Calu3 (cell line): ENCODE results near the gene CALN1. TPM values are rescaled to one million over a fixed set of nuclear protein-coding genes. Genes with fewer than 3 reads are reported as not detected.

Experiments
- BruUV-seq: library from RNA; stranded (reverse); fragments of 400-500 nt; replicated peaks from 2 replicates; lab custom pipeline; 2021; lab: Mats Ljungman, UMichigan
- CTCF ChIA-PET: fragments of 300-600 bp; sonication (Branson Sonifier 250); formaldehyde crosslinking; loops from one replicate; lab custom pipeline; 2022; ENCODE audit warnings: antibody characterized with exemption; lab: Charles Lee
- DNase-seq: peaks from one replicate; pipeline ENCODE4 v3.0.0; 2022
- H3K27ac Mint-ChIP-seq: one replicate; pipeline ENCODE4 v1.8.0; 2022; ENCODE audit warnings: mixed read lengths; ENCODE audit not compliant: unreplicated experiment
- H3K27me3 Mint-ChIP-seq: one replicate; pipeline ENCODE4 v1.8.0; 2022; ENCODE audit warnings: mixed read lengths; ENCODE audit not compliant: unreplicated experiment
- H3K36me3 Mint-ChIP-seq: one replicate; pipeline ENCODE4 v1.8.0; 2022; ENCODE audit warnings: mild to moderate bottlenecking, moderate library complexity, mixed read lengths; ENCODE audit not compliant: insufficient read depth, unreplicated experiment
- H3K4me1 Mint-ChIP-seq: one replicate; pipeline ENCODE4 v1.8.0; 2022; ENCODE audit warnings: mild to moderate bottlenecking, low read depth, mixed read lengths; ENCODE audit not compliant: unreplicated experiment
- H3K4me3 Mint-ChIP-seq: one replicate; pipeline ENCODE4 v1.8.0; 2022; ENCODE audit warnings: mild to moderate bottlenecking, low read depth, moderate library complexity, mixed read lengths; ENCODE audit not compliant: unreplicated experiment
- H3K9me3 Mint-ChIP-seq: one replicate; pipeline ENCODE4 v1.8.0; 2022; ENCODE audit warnings: low read depth, mixed read lengths; ENCODE audit not compliant: unreplicated experiment
- intact Hi-C: fragments of 100-400 bp; cut with micrococcal nuclease; formaldehyde crosslinking; loops from one replicate; pipeline ENCODE4 v1.10.0; 2022; ENCODE audit not compliant: unreplicated experiment
- total RNA-seq: library from RNA; stranded (reverse); gene quantifications from 2 replicates; pipeline ENCODE4 v1.2.3, GENCODE V29; 2022
- TF ChIP-seq, protein P1 (sequence below): fragments of 200-600 bp; IDR thresholded peaks from one replicate; pipeline ENCODE4 v1.8.0; 2022; ENCODE audit warnings: antibody characterized with exemption; ENCODE audit not compliant: unreplicated experiment

CALN1 gene
- total RNA-seq, 1 experiment from 2014 or later: not detected

DNA sequence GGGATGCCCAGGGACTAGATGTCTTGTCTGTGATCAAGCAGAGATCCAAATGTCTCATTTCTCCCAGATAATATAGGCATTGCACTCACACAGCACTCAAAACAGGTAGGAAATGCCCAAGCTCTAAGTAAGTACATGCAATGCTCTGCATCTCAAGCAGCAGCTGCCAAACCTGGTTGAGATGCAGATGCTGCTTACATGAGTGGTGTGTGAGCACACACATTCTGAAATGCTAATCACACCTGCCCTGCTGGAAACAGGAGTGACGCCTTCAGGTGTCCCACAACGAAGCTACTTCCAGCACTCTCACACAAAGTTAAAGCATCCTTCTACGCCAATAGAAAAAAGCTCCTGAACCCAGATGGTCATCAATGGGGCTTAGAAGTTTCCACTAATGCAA, 132.9 kb downstream of the CALN1 start:
- H3K4me3 Mint-ChIP-seq: no peak overlapping the region
- H3K4me1 Mint-ChIP-seq: no peaks in the 10 kb centered on the region
- intact Hi-C loops: no loop called here
- TF ChIP-seq, protein P1, sequence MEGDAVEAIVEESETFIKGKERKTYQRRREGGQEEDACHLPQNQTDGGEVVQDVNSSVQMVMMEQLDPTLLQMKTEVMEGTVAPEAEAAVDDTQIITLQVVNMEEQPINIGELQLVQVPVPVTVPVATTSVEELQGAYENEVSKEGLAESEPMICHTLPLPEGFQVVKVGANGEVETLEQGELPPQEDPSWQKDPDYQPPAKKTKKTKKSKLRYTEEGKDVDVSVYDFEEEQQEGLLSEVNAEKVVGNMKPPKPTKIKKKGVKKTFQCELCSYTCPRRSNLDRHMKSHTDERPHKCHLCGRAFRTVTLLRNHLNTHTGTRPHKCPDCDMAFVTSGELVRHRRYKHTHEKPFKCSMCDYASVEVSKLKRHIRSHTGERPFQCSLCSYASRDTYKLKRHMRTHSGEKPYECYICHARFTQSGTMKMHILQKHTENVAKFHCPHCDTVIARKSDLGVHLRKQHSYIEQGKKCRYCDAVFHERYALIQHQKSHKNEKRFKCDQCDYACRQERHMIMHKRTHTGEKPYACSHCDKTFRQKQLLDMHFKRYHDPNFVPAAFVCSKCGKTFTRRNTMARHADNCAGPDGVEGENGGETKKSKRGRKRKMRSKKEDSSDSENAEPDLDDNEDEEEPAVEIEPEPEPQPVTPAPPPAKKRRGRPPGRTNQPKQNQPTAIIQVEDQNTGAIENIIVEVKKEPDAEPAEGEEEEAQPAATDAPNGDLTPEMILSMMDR: no peak
- no TSS peak for BruUV-seq
- DNase-seq: no peak
- no peaks in the 10 kb centered on the region for H3K36me3 Mint-ChIP-seq
- no peaks in the 10 kb centered on the region for H3K27me3 Mint-ChIP-seq
- no peak overlapping the region for H3K27ac Mint-ChIP-seq
- peaks cover 7% of the 10 kb centered on the region for H3K9me3 Mint-ChIP-seq
- CTCF ChIA-PET: no interaction called here

- no peaks in the 10 kb centered on the region for H3K36me3 Mint-ChIP-seq
- TF ChIP-seq, protein P1: no peak
- H3K27me3 Mint-ChIP-seq: no peaks in the 10 kb centered on the region
- CTCF ChIA-PET: no interaction called here
- no peak overlapping the region for H3K4me3 Mint-ChIP-seq
- peaks cover 6% of the 10 kb centered on the region for H3K9me3 Mint-ChIP-seq
- no peaks in the 10 kb centered on the region for H3K4me1 Mint-ChIP-seq
- no peak overlapping the region for H3K27ac Mint-ChIP-seq
- intact Hi-C loops: no loop called here
- DNase-seq: no peak
- no TSS peak for BruUV-seq
Measured at GRCh38 chr7:72278550-72278949, 133.6 kb downstream of the CALN1 start.

DNA sequence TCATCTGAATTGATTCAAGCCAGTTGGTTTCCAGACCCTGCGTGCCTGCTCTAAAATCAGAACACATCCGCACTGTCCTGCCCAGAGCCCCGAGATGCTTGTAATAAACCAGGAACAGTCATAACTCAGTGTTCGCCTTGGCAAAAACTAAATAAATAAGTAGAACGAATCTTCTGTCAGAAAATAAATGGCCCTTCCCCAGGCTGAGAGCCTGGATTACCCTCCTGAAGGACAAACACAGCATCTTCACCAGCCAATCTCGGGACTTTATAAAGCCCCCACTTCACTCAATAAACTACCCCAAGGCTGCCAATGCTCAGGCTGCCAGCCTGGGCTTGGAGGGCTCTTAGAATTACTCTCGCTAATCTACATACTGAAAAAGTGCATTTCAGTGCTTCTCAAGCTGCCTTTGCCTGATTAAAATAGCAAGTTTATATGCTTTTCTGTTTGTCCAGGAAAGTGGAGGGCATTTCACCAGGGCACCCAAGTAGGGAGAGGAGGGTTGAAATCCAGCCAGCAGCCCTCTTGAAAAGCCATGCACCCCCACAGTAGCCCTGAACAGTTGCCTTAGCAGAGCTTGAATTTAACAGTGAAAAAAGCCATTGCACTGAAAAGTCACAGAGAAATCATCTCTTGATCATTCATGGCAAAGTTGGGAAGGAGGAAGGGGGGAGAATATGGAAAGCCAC, 136.6 kb downstream of the CALN1 start:
- DNase-seq: no peak
- intact Hi-C loops: no loop called here
- Mint-ChIP-seq H3K4me3 (no peak overlapping the region), H3K36me3 (no peaks in the 10 kb centered on the region), H3K27me3 (no peaks in the 10 kb centered on the region), H3K27ac (no peak overlapping the region), H3K9me3 (peaks cover 5% of the 10 kb centered on the region), H3K4me1 (no peaks in the 10 kb centered on the region)
- CTCF ChIA-PET: no interaction called here
- BruUV-seq: no TSS peak
- TF ChIP-seq, protein P1: no peak

- DNase-seq: no peak
- Mint-ChIP-seq H3K4me1 (no peaks in the 10 kb centered on the region), H3K36me3 (no peaks in the 10 kb centered on the region), H3K27ac (no peak overlapping the region), H3K27me3 (no peaks in the 10 kb centered on the region), H3K4me3 (no peak overlapping the region), H3K9me3 (peaks cover 7% of the 10 kb centered on the region)
- intact Hi-C loops: no loop called here
- TF ChIP-seq, protein P1: no peak
- BruUV-seq: no TSS peak
- CTCF ChIA-PET: no interaction called here
Measured at GRCh38 chr7:72272479-72272878, 139.7 kb downstream of the CALN1 start.
